CD14-positive monocyte (primary cell): ENCODE data around the gene MED6. TPM values are rescaled to one million over a fixed set of nuclear protein-coding genes. Genes with fewer than 3 reads are reported as not detected.

Source experiments
- DNase-seq, 3 donors: peaks; one replicate each; pipeline ENCODE4 v3.0.0-alpha.2; 2011 to 2022
- H2AFZ ChIP-seq: 2 replicates; pipeline ENCODE4 v1.6.0; 2012; ENCODE audit warnings: mild to moderate bottlenecking, low read depth, low read length, inconsistent platforms; ENCODE audit not compliant: insufficient read depth, poor library complexity, severe bottlenecking
- H3K27ac ChIP-seq, 2 donors: 1 replicate in 1 of 2; 2 replicates in 1 of 2; pipeline ENCODE4 v1.5.1; 2012 to 2013; ENCODE audit warnings: low read length in 2 of 2, control low read depth in 1 of 2, inconsistent platforms in 1 of 2, low read depth in 1 of 2, mild to moderate bottlenecking in 1 of 2
- H3K27me3 ChIP-seq, 2 donors: one replicate each; pipeline versions ENCODE4 v1.6.0 to v1.6.1; 2011 to 2013; ENCODE audit warnings: low read length in 2 of 2; ENCODE audit not compliant: control insufficient read depth in 2 of 2, insufficient read depth in 2 of 2
- H3K36me3 ChIP-seq, 2 donors: replicated peaks in 1 of 2; 1 replicate in 1 of 2; 2 replicates in 1 of 2; pipeline versions ENCODE4 v1.5.1 to v1.6.1; 2012 to 2013; ENCODE audit warnings: low read length in 2 of 2, control low read depth in 1 of 2, inconsistent platforms in 1 of 2, mild to moderate bottlenecking in 1 of 2; ENCODE audit not compliant: insufficient read depth in 2 of 2, control insufficient read depth in 1 of 2
- H3K4me1 ChIP-seq, 2 donors: 1 replicate in 1 of 2; 2 replicates in 1 of 2; pipeline versions ENCODE4 v1.5.1 to v1.6.1; 2012 to 2013; ENCODE audit warnings: low read length in 2 of 2, control low read depth in 1 of 2, inconsistent platforms in 1 of 2, mild to moderate bottlenecking in 1 of 2, moderate library complexity in 1 of 2; ENCODE audit not compliant: insufficient read depth in 2 of 2, control insufficient read depth in 1 of 2
- H3K4me2 ChIP-seq: replicated peaks from 2 replicates; pipeline ENCODE3; 2012; ENCODE audit warnings: low read length, moderate library complexity, mild to moderate bottlenecking; ENCODE audit not compliant: poor library complexity, severe bottlenecking; ENCODE audit errors: extremely low read depth
- H3K4me3 ChIP-seq, 3 experiments: fragments of 200-600 bp in 1 of 3; sonication (generic) in 1 of 3; replicated peaks in 1 of 3; 1 replicate in 2 of 3; 2 replicates in 1 of 3; pipeline ENCODE4 v1.5.1; 2011 to 2013; ENCODE audit warnings: low read length in 3 of 3, mild to moderate bottlenecking in 3 of 3, control low read depth in 2 of 3, low read depth in 2 of 3, inconsistent platforms in 1 of 3, moderate library complexity in 1 of 3
- H3K79me2 ChIP-seq: 2 replicates; pipeline ENCODE4 v1.6.0; 2012; ENCODE audit warnings: mild to moderate bottlenecking, control low read depth, inconsistent platforms, low read length, moderate library complexity; ENCODE audit not compliant: insufficient read depth
- H3K9ac ChIP-seq: 2 replicates; pipeline ENCODE4 v1.6.0; 2017; ENCODE audit warnings: low read length, mild to moderate bottlenecking; ENCODE audit not compliant: insufficient read depth, poor library complexity, severe bottlenecking
- H3K9me3 ChIP-seq, 2 donors: replicated peaks in 1 of 2; 1 replicate in 1 of 2; 2 replicates in 1 of 2; pipeline versions ENCODE4 v1.5.1 to v1.6.1; 2012 to 2013; ENCODE audit warnings: low read length in 2 of 2, control low read depth in 1 of 2; ENCODE audit not compliant: control insufficient read depth in 1 of 2, insufficient read depth in 1 of 2
- H4K20me1 ChIP-seq: 2 replicates; pipeline ENCODE4 v1.6.0; 2012; ENCODE audit warnings: mild to moderate bottlenecking, low read length, control low read depth, moderate library complexity; ENCODE audit not compliant: insufficient read depth
- H3K27ac Mint-ChIP-seq, 7 donors: one replicate each; pipeline ENCODE4 v1.8.0; 2020; ENCODE audit warnings: mild to moderate bottlenecking in 7 of 7, mixed read lengths in 7 of 7, moderate library complexity in 6 of 7, inconsistent platforms in 2 of 7
- H3K27me3 Mint-ChIP-seq, 3 donors: one replicate each; pipeline ENCODE4 v1.8.0; 2021 to 2022; ENCODE audit warnings: low read depth in 3 of 3, mild to moderate bottlenecking in 3 of 3, mixed read lengths in 3 of 3, moderate library complexity in 3 of 3, inconsistent platforms in 1 of 3
- H3K36me3 Mint-ChIP-seq, 2 donors: one replicate each; pipeline ENCODE4 v1.8.0; 2020; ENCODE audit warnings: mixed read lengths in 2 of 2, inconsistent platforms in 1 of 2, mild to moderate bottlenecking in 1 of 2
- H3K4me1 Mint-ChIP-seq: one replicate; pipeline ENCODE4 v1.8.0; 2020; ENCODE audit warnings: mild to moderate bottlenecking, mixed read lengths
- H3K4me3 Mint-ChIP-seq, 2 donors: one replicate each; pipeline ENCODE4 v1.8.0; 2020; ENCODE audit warnings: mild to moderate bottlenecking in 2 of 2, mixed read lengths in 2 of 2, moderate library complexity in 1 of 2
- H3K9me3 Mint-ChIP-seq, 7 donors: one replicate each; pipeline ENCODE4 v1.8.0; 2020 to 2022; ENCODE audit warnings: mixed read lengths in 7 of 7, mild to moderate bottlenecking in 6 of 7, moderate library complexity in 6 of 7, inconsistent platforms in 2 of 7
- WGBS: methylation state at CpG from one replicate; pipeline ENCODE4 v1.1.5; 2013; ENCODE audit warnings: missing lambda C conversion rate; ENCODE audit not compliant: insufficient coverage; 5-methylcytosine and 5-hydroxymethylcytosine counted together
- intact Hi-C, 2 donors: fragments of 100-400 bp; cut with micrococcal nuclease; formaldehyde crosslinking; loops; one replicate each; pipeline versions ENCODE4 v1.15.0 to v1.15.1; 2023
- polyA plus RNA-seq, 3 donors: library from polyadenylated mRNA; depleted of rRNA in 1 of 3; unstranded in 2 of 3; stranded (reverse) in 1 of 3; fragments of 300-500 nt in 2 of 3; fragments of >200 nt in 1 of 3; fragmentation: Illumina TruSeq in 2 of 3; gene quantifications; 1 replicate in 2 of 3; 2 replicates in 1 of 3; pipeline ENCODE4 v1.2.3, GENCODE V29; 2012 to 2021
- TF ChIP-seq, protein P1 (sequence below): fragments of 200-600 bp; IDR thresholded peaks from one replicate; pipeline ENCODE4 v1.8.0; 2022; ENCODE audit warnings: antibody characterized with exemption, mild to moderate bottlenecking

MED6 gene
- polyA plus RNA-seq, 3 donors: 11.9 to 22.3 (median 19.4) TPM

DNA sequence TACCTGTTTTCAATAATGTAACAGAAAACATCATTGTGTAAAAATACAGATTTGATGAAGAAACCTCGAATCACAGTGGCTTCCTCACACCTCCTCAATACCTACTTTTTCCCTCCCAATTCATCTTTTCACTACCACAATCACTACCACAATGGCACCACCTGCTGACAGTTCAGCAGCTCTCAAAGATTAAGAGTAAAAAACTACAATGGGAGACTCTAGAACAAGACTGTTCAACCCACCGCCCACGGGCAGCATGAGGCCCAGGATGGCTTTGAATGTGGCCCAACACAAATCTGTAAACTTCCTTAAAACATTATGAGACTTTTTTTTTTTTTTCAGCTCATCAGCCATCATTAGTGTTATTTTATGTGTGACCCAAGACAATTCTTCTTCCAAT lies 15.2 kb downstream of the MED6 start:
- no peaks in the 10 kb centered on the region for H4K20me1 ChIP-seq
- WGBS: 100% methylated on average over 1 of the region's 3 CpGs
- Mint-ChIP-seq H3K9me3 (no peaks in the 10 kb centered on the region), H3K36me3 (peaks cover 82 to 95% of the 10 kb centered on the region in 2 donors), H3K27ac (no peak overlapping the region), H3K27me3 (no peaks in the 10 kb centered on the region), H3K4me1 (no peaks in the 10 kb centered on the region), H3K4me3 (no peak overlapping the region)
- H3K4me3 ChIP-seq: no peak overlapping the region
- no peaks in the 10 kb centered on the region for H3K27me3 ChIP-seq
- H3K4me2 ChIP-seq: no peak overlapping the region
- DNase-seq: no peak
- H2AFZ ChIP-seq: no peak overlapping the region
- no peak overlapping the region for H3K27ac ChIP-seq
- no peaks in the 10 kb centered on the region for H3K4me1 ChIP-seq
- intact Hi-C loops: no loop called here
- H3K36me3 ChIP-seq: peaks cover 93 to 98% of the 10 kb centered on the region in 2 donors
- H3K9me3 ChIP-seq: no peaks in the 10 kb centered on the region
- H3K79me2 ChIP-seq: no peaks in the 10 kb centered on the region
- TF ChIP-seq, protein P1, sequence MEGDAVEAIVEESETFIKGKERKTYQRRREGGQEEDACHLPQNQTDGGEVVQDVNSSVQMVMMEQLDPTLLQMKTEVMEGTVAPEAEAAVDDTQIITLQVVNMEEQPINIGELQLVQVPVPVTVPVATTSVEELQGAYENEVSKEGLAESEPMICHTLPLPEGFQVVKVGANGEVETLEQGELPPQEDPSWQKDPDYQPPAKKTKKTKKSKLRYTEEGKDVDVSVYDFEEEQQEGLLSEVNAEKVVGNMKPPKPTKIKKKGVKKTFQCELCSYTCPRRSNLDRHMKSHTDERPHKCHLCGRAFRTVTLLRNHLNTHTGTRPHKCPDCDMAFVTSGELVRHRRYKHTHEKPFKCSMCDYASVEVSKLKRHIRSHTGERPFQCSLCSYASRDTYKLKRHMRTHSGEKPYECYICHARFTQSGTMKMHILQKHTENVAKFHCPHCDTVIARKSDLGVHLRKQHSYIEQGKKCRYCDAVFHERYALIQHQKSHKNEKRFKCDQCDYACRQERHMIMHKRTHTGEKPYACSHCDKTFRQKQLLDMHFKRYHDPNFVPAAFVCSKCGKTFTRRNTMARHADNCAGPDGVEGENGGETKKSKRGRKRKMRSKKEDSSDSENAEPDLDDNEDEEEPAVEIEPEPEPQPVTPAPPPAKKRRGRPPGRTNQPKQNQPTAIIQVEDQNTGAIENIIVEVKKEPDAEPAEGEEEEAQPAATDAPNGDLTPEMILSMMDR: no peak
- no peak overlapping the region for H3K9ac ChIP-seq

DNA sequence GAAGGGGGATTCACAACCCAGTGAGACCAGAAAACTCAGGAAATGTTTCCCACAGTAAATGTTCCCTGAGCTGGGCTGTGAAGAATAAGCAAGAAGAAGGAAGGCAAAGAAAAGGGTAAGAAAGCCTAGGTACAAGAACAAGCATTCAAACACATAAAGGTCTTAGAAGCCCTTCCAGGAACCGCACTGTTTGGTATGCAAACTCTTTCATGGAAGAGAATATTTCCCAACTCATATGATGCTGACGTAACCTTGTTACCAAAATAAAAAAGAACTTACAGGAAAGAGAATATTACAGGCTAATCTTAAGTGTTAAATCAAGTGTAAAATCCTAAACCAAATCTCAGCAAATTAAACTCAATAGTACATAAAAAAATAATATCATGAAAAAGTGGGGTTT lies 23.6 kb downstream of the MED6 start:
- Histone ChIP-seq H3K36me3 (peaks cover 14 to 34% of the 10 kb centered on the region in 2 donors), H3K27ac (no peak overlapping the region), H3K27me3 (no peaks in the 10 kb centered on the region), H3K79me2 (no peaks in the 10 kb centered on the region), H2AFZ (no peak overlapping the region), H3K4me3 (no peak overlapping the region), H3K9me3 (no peaks in the 10 kb centered on the region), H3K4me2 (no peak overlapping the region), H4K20me1 (no peaks in the 10 kb centered on the region), H3K4me1 (no peaks in the 10 kb centered on the region), H3K9ac (no peak overlapping the region)
- Mint-ChIP-seq H3K27ac (peak overlapping the region in 1 of 7 donors; percentile 50), H3K4me1 (no peaks in the 10 kb centered on the region), H3K36me3 (peaks cover 24 to 50% of the 10 kb centered on the region in 2 donors), H3K9me3 (peaks cover 0 to 5% (median 0%) of the 10 kb centered on the region in 7 donors), H3K27me3 (peaks cover 0 to 1% (median 0%) of the 10 kb centered on the region in 3 donors), H3K4me3 (no peak overlapping the region)
- no peak for DNase-seq
- TF ChIP-seq, protein P1: no peak
- intact Hi-C loops: no loop called here
- no CpG with 5 or more reads among the region's 2 CpGs for WGBS
